ENCODE measurements around the gene VSTM5. TPM values are rescaled to one million over a fixed set of nuclear protein-coding genes. Genes with fewer than 3 reads are reported as not detected.

VSTM5 gene
- polyA plus RNA-seq, 1 of the 3 experiments (the other 2 are of a cell fraction), result 0.12 TPM

DNA sequence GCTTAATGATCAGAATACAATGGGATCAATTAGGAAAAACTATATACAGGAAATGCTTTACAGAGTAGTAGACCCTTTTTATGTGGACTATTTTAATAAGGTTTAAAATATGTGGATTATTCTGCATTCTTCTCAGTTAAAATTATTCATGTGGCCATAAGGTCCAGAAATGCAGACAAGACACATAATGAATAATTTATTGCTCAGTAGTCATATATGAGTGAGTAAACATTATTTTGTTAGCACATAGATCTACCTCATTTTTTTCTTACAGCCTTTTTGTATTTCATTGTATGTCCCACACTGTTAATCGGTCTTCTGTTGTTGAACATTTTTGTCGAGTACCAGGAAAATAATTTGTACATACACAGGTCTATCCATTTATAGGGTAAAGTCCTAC lies 45.5 kb downstream of the VSTM5 start:
- H4K20me1 ChIP-seq (ENCODE audit: insufficient read depth), result peaks cover 7% of the 10 kb centered on the region; the same call in 1 of the 2 replicates
- DNase-seq, result no peak
- WGBS (ENCODE audit: low lambda C conversion rate), result 94% methylated on average over 2 of the region's 2 CpGs

GRCh38 chr11:93801366-93801765 lies 49.1 kb downstream of the VSTM5 start:
- no peak for DNase-seq
- ChIA-PET CTCF (interaction anchor here (1.1 to 1.8 kb wide), 3 partner anchors 12 to 48 kb away, joined by 3 to 7 read pairs (median 5); partner anchors contain the start of gene MED17), POLR2A (no interaction called here)
- no peak overlapping the region for H3K27ac ChIP-seq (ENCODE audit: low read depth in 2 of 2, low read length in 1 of 2)
- no peak overlapping the region for H3K9ac ChIP-seq
- H3K9me2 ChIP-seq, result no peaks in the 10 kb centered on the region
- peaks cover 83 to 84% of the 10 kb centered on the region in 2 experiments for H3K36me3 ChIP-seq (replicated peaks in 1 of 2; ENCODE audit: control insufficient read depth in 1 of 2, insufficient read depth in 2 of 2, low read length in 1 of 2)
- H3K4me1 ChIP-seq (ENCODE audit: control insufficient read depth in 1 of 2, insufficient read depth in 2 of 2, low read depth in 1 of 2, low read length in 1 of 2), result no peaks in the 10 kb centered on the region
- 72% methylated on average over 2 of the region's 2 CpGs for WGBS (ENCODE audit: low lambda C conversion rate)
- H3K4me2 ChIP-seq, result no peak overlapping the region
- H3K79me2 ChIP-seq (ENCODE audit: insufficient read depth), result peaks cover 72% of the 10 kb centered on the region
- H2AFZ ChIP-seq (ENCODE audit: low read depth), result no peak overlapping the region
- H4K20me1 ChIP-seq (ENCODE audit: insufficient read depth), result peaks cover 7% of the 10 kb centered on the region; the same call in 1 of the 2 replicates
- H3K9me3 ChIP-seq, result no peaks in the 10 kb centered on the region
- no peak overlapping the region for H3K4me3 ChIP-seq (ENCODE audit: low read depth in 2 of 2, low read length in 1 of 2)
- no peaks in the 10 kb centered on the region for H3F3A ChIP-seq (replicated peaks; ENCODE audit: insufficient read depth)
- no peaks in the 10 kb centered on the region for H3K27me3 ChIP-seq (ENCODE audit: insufficient read depth)
- TF ChIP-seq GABPA (IDR thresholded peaks at IDR 0.05; ENCODE audit: low read depth) (no peak), RAD21 (IDR thresholded peaks at IDR 0.05; ENCODE audit: low read length) (no peak), EP300 (IDR thresholded peaks at IDR 0.05; ENCODE audit: borderline replicate concordance in 1 of 2, low read depth in 1 of 2, low read length in 1 of 2) (no peak), RFX5 (IDR thresholded peaks at IDR 0.05; ENCODE audit: low read length) (no peak), FOXM1 (IDR thresholded peaks at IDR 0.05; ENCODE audit: low read depth) (no peak)
- TF ChIP-seq, protein P1, sequence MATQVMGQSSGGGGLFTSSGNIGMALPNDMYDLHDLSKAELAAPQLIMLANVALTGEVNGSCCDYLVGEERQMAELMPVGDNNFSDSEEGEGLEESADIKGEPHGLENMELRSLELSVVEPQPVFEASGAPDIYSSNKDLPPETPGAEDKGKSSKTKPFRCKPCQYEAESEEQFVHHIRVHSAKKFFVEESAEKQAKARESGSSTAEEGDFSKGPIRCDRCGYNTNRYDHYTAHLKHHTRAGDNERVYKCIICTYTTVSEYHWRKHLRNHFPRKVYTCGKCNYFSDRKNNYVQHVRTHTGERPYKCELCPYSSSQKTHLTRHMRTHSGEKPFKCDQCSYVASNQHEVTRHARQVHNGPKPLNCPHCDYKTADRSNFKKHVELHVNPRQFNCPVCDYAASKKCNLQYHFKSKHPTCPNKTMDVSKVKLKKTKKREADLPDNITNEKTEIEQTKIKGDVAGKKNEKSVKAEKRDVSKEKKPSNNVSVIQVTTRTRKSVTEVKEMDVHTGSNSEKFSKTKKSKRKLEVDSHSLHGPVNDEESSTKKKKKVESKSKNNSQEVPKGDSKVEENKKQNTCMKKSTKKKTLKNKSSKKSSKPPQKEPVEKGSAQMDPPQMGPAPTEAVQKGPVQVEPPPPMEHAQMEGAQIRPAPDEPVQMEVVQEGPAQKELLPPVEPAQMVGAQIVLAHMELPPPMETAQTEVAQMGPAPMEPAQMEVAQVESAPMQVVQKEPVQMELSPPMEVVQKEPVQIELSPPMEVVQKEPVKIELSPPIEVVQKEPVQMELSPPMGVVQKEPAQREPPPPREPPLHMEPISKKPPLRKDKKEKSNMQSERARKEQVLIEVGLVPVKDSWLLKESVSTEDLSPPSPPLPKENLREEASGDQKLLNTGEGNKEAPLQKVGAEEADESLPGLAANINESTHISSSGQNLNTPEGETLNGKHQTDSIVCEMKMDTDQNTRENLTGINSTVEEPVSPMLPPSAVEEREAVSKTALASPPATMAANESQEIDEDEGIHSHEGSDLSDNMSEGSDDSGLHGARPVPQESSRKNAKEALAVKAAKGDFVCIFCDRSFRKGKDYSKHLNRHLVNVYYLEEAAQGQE (IDR thresholded peaks at IDR 0.05; ENCODE audit: low read depth, low read length), result no peak
- TF ChIP-seq, protein P2, sequence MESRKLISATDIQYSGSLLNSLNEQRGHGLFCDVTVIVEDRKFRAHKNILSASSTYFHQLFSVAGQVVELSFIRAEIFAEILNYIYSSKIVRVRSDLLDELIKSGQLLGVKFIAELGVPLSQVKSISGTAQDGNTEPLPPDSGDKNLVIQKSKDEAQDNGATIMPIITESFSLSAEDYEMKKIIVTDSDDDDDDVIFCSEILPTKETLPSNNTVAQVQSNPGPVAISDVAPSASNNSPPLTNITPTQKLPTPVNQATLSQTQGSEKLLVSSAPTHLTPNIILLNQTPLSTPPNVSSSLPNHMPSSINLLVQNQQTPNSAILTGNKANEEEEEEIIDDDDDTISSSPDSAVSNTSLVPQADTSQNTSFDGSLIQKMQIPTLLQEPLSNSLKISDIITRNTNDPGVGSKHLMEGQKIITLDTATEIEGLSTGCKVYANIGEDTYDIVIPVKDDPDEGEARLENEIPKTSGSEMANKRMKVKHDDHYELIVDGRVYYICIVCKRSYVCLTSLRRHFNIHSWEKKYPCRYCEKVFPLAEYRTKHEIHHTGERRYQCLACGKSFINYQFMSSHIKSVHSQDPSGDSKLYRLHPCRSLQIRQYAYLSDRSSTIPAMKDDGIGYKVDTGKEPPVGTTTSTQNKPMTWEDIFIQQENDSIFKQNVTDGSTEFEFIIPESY (IDR thresholded peaks at IDR 0.05; ENCODE audit: borderline replicate concordance, low read depth), result no peak

More for the DNA sequence above, 45.5 kb downstream of the VSTM5 start:
- no peak overlapping the region for H3K9ac ChIP-seq
- no peaks in the 10 kb centered on the region for H3K9me2 ChIP-seq
- H3K4me1 ChIP-seq (ENCODE audit: control insufficient read depth in 1 of 2, insufficient read depth in 2 of 2, low read depth in 1 of 2, low read length in 1 of 2), result no peaks in the 10 kb centered on the region
- H3K27ac ChIP-seq (ENCODE audit: low read depth in 2 of 2, low read length in 1 of 2), result no peak overlapping the region
- peaks cover 86 to 89% of the 10 kb centered on the region in 2 experiments for H3K36me3 ChIP-seq (replicated peaks in 1 of 2; ENCODE audit: control insufficient read depth in 1 of 2, insufficient read depth in 2 of 2, low read length in 1 of 2)
- TF ChIP-seq TCF12 (IDR thresholded peaks at IDR 0.05) (no peak), IRF3 (IDR thresholded peaks at IDR 0.05; ENCODE audit: low read depth, low read length) (no peak), NRF1 (IDR thresholded peaks at IDR 0.05; ENCODE audit: low read depth, low read length) (no peak), RAD21 (IDR thresholded peaks at IDR 0.05; ENCODE audit: low read length) (no peak), EZH2phosphoT487 (IDR thresholded peaks at IDR 0.05; ENCODE audit: borderline replicate concordance, low read depth) (no peak), POLR2AphosphoS5 (IDR thresholded peaks at IDR 0.05; ENCODE audit: low read depth, low read length) (no peak), RFX5 (IDR thresholded peaks at IDR 0.05; ENCODE audit: low read length) (no peak), RXRA (IDR thresholded peaks at IDR 0.05; ENCODE audit: borderline replicate concordance, low read depth) (no peak), FOXJ3 (CRISPR knock-in tag; IDR thresholded peaks at IDR 0.05) (no peak)
- TF ChIP-seq, protein P3, sequence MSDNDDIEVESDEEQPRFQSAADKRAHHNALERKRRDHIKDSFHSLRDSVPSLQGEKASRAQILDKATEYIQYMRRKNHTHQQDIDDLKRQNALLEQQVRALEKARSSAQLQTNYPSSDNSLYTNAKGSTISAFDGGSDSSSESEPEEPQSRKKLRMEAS (IDR thresholded peaks at IDR 0.05; ENCODE audit: low read depth), result no peak
- TF ChIP-seq, protein P1 (IDR thresholded peaks at IDR 0.05; ENCODE audit: low read depth, low read length), result no peak
- H3K27me3 ChIP-seq (ENCODE audit: insufficient read depth), result no peaks in the 10 kb centered on the region
- H2AFZ ChIP-seq (ENCODE audit: low read depth), result no peak overlapping the region
- no peaks in the 10 kb centered on the region for H3F3A ChIP-seq (replicated peaks; ENCODE audit: insufficient read depth)
- POLR2A ChIA-PET, result no interaction called here
- no peak overlapping the region for H3K4me3 ChIP-seq (ENCODE audit: low read depth in 2 of 2, low read length in 1 of 2)
- H3K79me2 ChIP-seq (ENCODE audit: insufficient read depth), result peaks cover 59% of the 10 kb centered on the region
- H3K9me3 ChIP-seq, result no peaks in the 10 kb centered on the region
- CTCF ChIA-PET, result no interaction called here
- H3K4me2 ChIP-seq, result no peak overlapping the region

Measured in SK-N-SH (cell line).